HG03159 (cell line): ENCODE measurements around the gene LRFN3.
"Not testable (repeated sequence)": the region's sequence is repeated elsewhere in the genome, so short reads cannot be mapped to it uniquely, and the experiment has no call there.

Experiments
- ATAC-seq: cut with Tn5 transposase; IDR thresholded peaks from one replicate; pipeline ENCODE4 v1.9.1; 2021; ENCODE audit warnings: mild to moderate bottlenecking, moderate library complexity; ENCODE audit not compliant: unreplicated experiment

LRFN3 gene

DNA sequence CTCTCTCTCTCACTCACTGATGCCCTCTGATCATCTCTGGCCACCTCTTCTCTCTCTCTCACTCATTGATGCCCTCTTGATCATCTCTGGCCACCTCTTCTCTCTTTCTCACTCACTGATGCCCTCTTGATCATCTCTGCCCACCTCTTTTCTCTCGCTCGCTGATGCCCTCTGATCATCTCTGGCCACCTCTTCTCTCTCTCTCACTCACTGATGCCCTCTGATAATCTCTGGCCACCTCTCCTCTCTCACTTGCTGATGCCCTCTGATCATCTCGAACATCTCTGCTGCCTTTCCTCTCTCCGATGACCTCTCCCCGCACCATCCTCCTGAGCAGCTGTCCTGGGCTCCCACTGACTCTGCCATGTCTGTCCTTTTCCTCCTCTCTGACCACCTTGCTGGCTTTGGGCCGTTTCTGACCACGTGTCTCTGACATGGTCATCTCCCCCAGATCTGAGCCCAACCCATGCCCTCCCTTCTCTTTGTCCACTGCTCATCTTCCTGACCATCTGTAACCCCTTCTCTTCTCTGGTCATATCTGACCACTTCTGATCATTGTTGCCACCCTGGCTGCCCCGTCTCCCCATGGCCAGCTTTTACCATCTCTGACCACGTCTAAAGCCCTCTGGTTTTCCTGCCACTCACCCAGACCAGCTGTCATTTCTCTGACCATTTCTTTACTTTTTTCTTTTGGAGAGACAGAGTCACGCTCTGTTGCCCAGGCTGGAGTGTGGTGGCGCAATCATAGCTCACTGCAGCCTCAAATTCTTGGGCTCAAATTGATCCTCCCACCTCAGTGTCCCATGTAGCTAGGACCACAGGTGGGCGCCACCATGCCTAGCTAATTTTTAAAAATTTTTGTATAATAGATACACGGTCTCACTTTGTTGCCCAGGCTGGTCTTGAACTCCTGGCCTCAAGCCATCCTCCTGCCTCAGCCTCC is 2.4 kb downstream of the LRFN3 start:
- no peak for ATAC-seq

DNA sequence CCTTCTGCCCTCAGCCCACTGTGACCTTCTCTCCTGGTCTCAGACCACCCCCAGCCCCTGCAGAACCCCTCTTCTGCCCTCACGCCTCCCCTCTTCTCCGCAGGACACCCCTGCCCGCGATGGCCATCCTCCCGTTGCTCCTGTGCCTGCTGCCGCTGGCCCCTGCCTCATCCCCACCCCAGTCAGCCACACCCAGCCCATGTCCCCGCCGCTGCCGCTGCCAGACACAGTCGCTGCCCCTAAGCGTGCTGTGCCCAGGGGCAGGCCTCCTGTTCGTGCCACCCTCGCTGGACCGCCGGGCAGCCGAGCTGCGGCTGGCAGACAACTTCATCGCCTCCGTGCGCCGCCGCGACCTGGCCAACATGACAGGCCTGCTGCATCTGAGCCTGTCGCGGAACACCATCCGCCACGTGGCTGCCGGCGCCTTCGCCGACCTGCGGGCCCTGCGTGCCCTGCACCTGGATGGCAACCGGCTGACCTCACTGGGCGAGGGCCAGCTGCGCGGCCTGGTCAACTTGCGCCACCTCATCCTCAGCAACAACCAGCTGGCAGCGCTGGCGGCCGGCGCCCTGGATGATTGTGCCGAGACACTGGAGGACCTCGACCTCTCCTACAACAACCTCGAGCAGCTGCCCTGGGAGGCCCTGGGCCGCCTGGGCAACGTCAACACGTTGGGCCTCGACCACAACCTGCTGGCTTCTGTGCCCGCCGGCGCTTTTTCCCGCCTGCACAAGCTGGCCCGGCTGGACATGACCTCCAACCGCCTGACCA is 3.3 kb downstream of the LRFN3 start:
- ATAC-seq: no peak

DNA sequence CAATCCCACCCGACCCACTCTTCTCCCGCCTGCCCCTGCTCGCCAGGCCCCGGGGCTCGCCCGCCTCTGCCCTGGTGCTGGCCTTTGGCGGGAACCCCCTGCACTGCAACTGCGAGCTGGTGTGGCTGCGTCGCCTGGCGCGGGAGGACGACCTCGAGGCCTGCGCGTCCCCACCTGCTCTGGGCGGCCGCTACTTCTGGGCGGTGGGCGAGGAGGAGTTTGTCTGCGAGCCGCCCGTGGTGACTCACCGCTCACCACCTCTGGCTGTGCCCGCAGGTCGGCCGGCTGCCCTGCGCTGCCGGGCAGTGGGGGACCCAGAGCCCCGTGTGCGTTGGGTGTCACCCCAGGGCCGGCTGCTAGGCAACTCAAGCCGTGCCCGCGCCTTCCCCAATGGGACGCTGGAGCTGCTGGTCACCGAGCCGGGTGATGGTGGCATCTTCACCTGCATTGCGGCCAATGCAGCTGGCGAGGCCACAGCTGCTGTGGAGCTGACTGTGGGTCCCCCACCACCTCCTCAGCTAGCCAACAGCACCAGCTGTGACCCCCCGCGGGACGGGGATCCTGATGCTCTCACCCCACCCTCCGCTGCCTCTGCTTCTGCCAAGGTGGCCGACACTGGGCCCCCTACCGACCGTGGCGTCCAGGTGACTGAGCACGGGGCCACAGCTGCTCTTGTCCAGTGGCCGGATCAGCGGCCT is 4.1 kb downstream of the LRFN3 start:
- no peak for ATAC-seq

DNA sequence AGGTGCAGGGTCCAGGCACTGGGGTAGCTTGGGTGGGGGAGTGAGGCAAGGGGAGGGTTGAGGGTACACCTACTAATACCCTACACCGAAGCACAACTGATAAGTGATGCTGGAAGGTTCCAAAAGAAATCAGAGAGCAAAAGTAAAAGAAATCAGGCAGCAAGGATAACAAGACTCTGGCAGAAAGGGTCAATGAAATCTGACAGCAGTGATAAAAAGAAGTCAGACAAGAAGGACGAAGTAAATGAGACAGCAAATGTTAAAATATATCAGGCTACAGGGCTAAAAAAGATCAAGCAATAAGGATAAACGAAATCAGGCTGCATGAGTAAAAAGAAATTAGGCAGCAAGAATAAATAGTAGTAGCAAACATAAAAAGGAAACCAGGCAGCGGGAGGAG is 4.7 kb downstream of the LRFN3 start:
- ATAC-seq: no peak

DNA sequence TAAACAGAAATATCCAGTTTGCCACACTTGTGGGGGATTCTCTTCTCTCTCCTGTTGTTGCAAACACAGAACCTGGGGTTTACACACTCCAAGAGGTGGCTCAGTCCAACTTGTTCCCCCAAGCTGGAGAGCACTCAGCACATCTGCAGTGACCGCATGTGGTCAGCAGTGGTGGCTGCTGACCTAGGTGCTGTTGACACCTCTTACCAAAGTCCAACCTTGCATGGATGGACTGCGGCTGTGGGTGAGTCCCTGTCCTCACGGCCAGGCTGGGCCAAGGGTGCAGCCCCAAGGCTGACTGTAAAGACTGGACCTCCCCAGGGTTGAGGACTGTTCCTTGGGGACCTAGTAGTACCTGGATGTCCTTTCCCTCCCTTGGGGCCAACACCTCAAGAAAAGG is 6.1 kb downstream of the LRFN3 start:
- ATAC-seq: no peak

DNA sequence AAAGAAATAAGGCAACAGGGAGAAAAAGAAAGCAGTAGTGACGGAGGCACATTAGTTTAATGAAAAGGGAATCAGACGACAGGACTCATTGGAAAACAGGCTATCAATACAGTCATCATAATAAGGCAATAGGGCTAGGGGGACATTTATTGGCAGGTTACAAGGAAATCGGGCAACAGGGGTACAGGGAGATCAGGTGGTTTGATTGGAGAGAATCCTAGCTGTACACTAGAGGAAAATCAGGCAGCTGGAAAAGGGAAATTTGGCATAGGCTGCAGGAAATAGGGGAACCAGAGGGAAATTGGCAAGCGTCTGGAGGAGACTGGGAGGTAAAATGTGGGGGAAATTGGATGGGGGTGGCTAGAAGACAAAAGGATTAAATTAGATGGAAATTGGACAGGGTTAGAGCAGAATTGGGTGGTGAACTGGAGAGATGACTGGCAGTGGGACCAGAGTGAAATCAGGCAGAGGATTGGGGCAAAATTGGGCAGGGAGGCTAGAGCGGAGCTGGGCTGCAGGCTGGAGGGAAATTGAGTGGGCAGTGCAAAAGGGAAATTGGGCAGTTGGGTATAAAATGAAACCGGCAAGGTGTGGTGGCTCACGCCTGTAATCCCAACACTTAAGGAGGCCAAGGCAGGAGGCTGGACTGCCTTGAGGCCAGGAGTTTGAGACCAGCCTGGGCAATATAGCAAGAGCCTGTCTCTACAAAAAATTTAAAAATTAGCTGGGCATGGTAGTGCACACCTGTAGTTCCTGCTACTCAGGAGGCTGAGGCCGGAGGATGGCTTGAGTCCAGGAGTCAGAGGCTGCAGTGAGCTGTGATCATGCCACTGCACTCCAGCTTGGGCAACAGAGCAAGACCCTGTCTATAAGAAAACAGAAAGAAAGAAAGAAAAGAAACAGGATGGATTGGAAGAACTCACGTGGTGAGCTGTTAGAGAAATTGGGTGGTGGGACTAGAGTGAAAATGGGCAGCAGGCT is 7.4 kb downstream of the LRFN3 start:
- no peak for ATAC-seq

DNA sequence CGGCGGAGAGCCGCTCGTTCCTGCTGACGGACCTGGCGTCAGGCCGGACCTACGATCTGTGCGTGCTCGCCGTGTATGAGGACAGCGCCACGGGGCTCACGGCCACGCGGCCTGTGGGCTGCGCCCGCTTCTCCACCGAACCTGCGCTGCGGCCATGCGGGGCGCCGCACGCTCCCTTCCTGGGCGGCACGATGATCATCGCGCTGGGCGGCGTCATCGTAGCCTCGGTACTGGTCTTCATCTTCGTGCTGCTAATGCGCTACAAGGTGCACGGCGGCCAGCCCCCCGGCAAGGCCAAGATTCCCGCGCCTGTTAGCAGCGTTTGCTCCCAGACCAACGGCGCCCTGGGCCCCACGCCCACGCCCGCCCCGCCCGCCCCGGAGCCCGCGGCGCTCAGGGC is 8.4 kb downstream of the LRFN3 start:
- no peak for ATAC-seq

DNA sequence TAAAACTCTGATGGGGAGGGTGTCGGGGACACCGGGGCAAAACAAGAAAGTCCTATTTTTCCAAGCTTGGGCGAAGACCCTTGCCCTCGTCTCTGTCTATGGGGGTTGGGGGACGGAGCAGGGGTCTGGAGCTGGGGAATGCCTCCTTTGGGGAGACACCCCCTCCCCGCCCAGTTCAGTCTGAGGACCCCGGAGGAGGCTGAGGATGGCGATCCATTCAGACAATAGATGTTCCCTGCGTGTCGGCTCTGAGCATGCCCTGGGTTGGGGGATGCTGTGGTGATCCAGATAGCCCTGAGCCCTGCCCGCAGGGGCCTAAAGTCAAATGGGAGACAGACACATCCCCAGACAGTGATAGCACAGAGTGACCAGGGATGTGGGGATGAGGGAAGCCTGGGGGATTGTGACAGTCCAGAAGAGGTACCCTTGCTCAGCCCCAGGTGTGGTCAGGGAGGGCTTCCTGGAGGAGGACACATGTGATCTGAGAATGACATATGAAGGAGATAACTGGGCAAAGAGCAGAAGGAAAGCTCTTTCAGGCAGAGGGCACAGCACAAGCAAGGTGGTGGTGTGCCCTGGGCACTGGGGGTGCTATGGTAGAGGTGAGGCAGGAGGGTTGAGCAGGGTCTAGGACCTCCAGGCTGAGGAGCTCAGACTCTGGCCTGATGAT is 9.1 kb downstream of the LRFN3 start:
- ATAC-seq: no peak

DNA sequence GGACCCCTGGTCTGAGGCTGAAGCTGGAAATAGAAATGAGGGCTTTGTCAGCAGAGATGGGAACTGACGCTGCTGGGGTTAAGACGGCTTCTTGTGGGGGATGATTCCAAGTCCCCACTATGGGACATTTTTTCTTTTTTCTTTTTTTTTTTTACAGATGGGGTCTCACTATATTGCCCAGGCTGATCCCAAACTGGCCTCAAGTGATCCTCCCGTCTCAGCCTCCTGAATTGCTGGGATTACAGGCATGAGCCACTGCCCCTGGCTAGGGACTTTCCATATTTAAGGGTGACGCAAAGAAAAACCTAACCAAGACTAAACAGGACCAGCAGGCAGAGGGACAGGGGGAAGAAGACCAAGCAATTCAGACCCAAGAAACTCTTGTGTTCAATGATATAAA is 10.0 kb downstream of the LRFN3 start:
- no peak for ATAC-seq

DNA sequence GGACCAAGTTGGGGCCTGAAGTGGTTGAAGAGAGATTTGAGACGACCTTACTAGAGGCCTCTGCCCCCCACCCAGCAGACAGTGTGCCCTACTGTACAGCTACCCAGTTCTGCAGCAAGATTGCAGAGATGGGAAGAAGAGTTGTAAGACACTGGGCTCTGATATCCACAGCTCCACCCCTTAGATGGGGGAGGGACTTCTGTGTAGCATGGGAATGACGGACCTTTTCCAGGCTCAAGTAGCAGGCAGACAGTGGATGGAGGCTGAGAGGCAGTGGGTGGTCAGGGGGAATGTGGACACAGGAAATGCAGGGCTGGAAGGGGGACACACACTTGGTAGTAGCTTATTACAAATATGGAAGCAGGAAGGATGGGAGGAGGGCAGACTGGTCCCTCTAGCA is 13.0 kb downstream of the LRFN3 start:
- ATAC-seq: no peak

DNA sequence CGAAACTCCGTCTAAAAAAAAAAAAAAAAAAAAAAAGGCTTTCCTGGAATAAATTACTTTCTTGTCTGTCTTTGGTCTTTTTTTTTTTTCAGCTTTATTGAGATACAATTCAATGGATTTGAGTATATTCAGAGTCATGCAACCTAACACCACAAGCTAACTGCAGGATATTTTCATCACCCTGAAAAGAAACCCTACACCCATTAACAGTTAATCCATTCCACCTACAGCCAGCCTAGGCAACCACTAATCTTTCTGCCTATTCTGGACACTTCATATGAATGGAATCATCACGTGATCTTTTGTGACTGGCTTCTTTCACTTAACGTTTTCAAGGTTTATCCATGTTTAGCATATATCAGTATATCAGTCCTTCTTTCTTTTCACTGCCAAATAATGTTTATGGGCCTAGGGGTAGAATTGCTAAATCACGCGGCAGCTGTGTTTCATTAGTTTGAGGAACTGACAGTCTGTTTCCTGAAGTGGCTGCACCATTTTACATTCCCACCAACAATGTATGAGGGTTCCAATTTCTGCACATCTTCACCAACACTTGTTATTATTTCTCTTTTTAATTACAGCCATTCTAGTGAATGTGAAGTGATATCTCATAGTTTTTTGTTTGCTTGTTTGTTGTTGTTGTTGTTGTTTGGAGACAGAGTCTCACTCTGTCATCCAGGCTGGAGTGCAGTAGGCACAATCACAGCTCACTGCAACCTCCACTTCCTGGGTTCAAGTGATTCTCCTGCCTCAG is 19.9 kb downstream of the LRFN3 start:
- no peak for ATAC-seq

DNA sequence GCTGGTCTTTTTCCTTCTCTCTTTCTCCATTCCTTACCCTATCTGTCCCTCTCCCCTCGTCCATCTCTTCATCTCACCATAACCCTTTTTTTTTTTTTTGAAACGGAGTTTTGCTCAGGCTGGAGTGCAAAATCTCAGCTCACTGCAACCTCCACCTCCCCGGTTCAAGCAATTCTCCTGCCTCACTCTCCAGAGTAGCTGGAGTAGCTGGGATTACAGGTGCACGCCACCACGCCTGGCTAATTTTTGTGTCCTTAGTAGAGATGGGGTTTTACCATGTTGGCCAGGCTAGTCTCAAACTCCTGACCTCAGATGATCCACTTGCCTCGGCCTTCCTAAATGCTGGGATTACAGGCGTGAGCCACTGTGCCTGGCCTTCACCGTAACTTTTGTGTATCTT is 21.2 kb downstream of the LRFN3 start:
- ATAC-seq: not testable (repeated sequence)

DNA sequence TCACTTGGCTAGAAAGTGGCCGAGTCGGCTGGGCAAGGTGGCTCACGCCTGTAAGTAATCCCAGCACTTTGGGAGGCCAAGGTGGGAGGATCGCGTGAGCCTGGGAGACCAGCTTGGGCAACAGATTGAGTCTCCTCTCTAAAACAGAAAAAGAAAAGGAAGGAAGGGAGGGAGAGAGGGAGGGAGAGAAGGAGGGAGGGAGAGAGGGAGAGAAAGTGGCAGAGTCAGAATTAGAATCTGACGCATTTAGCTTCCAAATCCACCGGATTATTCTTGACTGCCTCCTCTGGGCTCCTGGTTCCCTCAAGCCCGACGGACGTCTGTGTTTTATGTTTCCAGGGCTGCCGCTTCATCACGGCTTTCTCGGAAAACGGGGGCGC is 22.5 kb downstream of the LRFN3 start:
- no peak for ATAC-seq

DNA sequence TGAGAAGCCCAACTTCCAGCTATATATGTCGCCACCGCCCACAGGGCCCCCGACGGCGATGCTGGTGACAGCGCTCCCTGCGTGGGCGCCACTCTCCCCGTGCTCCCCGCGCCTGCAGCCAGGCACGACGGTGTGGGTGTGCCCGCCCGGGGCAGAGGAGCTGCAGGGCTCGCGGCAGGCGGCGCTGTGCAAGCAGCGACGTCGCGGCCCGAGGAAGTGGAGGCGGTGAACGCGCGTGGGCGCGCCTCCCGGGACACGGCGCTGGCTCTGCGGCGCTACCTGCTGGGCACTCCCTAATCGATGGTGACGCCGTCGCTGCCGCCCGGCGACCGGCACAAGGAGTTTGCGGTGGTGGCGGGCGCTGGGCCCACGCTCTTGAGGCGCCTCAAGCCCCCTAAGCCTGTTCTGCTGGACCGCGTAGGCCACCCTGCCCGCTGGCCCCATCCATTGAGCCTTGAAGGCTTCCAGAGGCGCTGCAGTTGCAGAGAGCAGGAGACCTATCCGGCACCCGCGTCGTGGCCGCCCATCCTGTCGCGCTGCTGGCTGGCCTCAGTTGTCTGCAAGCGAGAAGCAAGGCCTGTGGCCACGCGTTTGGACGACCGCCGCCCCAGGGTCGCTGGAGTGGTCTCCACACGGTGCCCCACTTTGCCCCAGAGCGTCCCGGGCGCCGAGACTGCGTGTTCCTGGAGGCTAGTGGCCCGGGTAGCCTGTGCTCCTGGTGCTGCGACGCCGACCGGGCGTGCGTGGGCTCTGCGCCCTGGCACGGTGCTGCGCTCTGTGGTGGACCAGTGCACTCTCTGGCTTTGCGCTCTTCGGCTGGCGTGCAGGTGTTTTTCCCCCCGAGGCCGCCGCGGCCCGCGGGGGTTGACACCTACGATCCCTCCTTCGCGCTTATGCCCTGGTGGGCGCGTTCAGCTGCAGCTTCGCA is 23.1 kb downstream of the LRFN3 start:
- ATAC-seq: no peak

DNA sequence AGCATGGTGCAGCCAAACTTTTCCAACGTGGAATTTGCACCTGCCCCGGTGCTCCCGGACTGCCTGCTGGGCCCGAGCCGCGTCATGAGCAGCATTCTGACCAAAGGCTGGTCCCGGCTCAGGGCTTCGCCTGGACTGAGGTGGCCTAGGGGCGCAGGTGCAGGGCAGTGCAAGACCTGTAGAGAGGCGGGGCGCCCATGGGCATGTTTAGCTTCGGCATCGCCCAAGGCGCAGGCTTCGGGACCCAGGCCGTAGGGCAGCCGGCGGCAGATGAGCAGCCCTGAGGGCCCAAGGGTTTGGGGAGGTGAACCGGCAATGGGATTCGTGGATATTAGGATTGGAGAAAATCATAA is 23.8 kb downstream of the LRFN3 start:
- no peak for ATAC-seq

DNA sequence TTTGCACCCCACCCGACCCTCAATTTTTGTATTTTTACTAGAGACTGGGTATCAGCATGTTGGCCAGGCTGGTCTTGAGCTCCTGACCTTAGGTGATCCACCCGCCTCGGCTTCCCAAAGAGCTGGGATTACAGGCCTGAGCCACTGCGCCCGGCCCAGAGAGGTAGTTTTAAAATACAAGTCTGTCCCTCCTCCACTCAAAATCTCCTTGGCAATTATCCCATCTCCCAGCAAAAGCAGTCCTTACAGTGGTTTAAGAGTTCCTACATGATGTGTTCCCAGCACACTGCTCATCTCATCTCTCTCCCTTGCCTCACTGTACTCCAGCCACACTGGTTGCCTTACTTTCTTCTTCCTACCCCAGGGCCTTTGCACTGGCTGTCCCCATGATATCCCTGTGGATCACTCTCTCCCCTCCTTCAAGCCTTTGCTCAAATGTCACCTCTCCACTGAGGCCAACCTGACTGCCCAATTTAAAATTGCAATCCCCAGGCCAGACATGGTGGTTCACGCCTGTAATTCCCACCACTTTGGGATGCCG is 24.3 kb downstream of the LRFN3 start:
- no peak for ATAC-seq

DNA sequence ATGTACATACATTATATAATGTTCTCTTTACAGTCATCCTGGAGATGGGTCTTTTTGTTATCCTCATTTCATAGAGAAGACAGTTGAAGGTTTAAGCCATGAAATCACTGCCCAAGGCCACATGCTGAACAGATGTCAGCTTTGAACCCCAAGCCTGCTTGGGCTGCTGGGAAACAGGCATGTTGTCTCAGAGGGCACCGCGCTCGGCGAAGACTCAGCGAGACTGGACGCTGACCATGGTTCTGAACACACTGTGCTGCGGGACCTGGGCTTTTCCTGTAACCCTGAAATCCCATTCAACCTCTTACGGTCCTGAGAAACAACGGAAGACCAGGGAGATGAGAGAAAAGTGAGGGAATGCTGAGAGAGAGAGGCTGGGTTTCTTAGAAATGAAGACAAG is 27.3 kb downstream of the LRFN3 start:
- no peak for ATAC-seq

DNA sequence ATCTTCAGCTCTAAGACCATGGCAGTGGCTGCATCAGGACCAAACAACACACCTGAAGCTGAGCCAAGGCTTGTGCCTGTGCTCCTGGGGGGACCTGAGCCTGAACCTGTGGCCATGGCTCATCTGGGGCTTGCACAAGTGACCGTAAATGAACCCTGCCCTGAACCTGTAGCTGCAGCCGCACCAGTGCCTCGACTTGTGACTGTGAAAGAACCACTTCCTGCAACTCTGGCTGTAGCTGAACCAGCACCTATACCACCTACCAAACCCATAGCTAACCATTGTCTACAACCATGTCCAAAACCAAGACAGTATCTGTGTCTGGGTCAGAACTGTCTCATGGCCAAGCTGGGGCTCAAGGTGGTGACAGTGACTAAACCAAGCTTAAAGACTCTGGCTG is 30.6 kb downstream of the LRFN3 start:
- no peak for ATAC-seq
